SK-N-SH (cell line): ENCODE measurements around the gene PRKD2. TPM values are rescaled to one million over a fixed set of nuclear protein-coding genes. Genes with fewer than 3 reads are reported as not detected.

Source experiments
- CTCF ChIA-PET: fragments of 300-600, 350-600 bp; formaldehyde crosslinking; extraction: SDS; loops from one replicate; lab custom pipeline; 2021; lab: Yijun Ruan, JAX
- POLR2A ChIA-PET: fragments of 350-600 bp; sonication (Branson Sonifier 250); formaldehyde crosslinking; extraction: SDS; loops from one replicate; lab custom pipeline; 2020; ENCODE audit warnings: antibody characterized with exemption, inconsistent platforms; lab: Yijun Ruan, JAX
- DNase-seq: peaks from one replicate; pipeline ENCODE4 v3.0.0; 2012
- H2AFZ ChIP-seq: fragments of 200-600 bp; sonication (generic); 2 replicates; pipeline ENCODE4 v1.8.1; 2016; ENCODE audit warnings: antibody characterized with exemption, mild to moderate bottlenecking, low read depth
- H3F3A ChIP-seq: fragments of 200-600 bp; sonication (generic); replicated peaks from 2 replicates; pipeline ENCODE3; 2016; ENCODE audit warnings: antibody characterized with exemption, mild to moderate bottlenecking; ENCODE audit not compliant: insufficient read depth
- H3K27ac ChIP-seq, 2 experiments: fragments of 200-500 bp in 1 of 2; fragments of 200-600 bp in 1 of 2; sonication (Bioruptor generic) in 1 of 2; sonication (generic), shearing (Covaris generic) in 1 of 2; 2 replicates each; pipeline versions ENCODE4 v1.5.1 to v1.6.1; 2014 to 2016; ENCODE audit warnings: low read depth in 2 of 2, inconsistent platforms in 1 of 2, low read length in 1 of 2, mild to moderate bottlenecking in 1 of 2, mixed read lengths in 1 of 2
- H3K27me3 ChIP-seq: fragments of 200-600 bp; sonication (generic), shearing (Covaris generic); 2 replicates; pipeline ENCODE4 v1.6.1; 2016; ENCODE audit warnings: mixed run types; ENCODE audit not compliant: insufficient read depth
- H3K36me3 ChIP-seq, 2 experiments: fragments of 200-500 bp in 1 of 2; fragments of 200-600 bp in 1 of 2; sonication (Bioruptor generic) in 1 of 2; sonication (generic) in 1 of 2; replicated peaks in 1 of 2; 2 replicates each; pipeline versions ENCODE3 to v1.5.1; 2014 to 2016; ENCODE audit warnings: low read length in 1 of 2, mild to moderate bottlenecking in 1 of 2; ENCODE audit not compliant: insufficient read depth in 2 of 2, control insufficient read depth in 1 of 2
- H3K4me1 ChIP-seq, 2 experiments: fragments of 200-500 bp in 1 of 2; fragments of 200-600 bp in 1 of 2; sonication (Bioruptor generic) in 1 of 2; sonication (generic), shearing (Covaris generic) in 1 of 2; 2 replicates each; pipeline versions ENCODE4 v1.5.1 to v1.6.1; 2014 to 2016; ENCODE audit warnings: low read depth in 1 of 2, low read length in 1 of 2, mixed run types in 1 of 2; ENCODE audit not compliant: insufficient read depth in 2 of 2, control insufficient read depth in 1 of 2
- H3K4me2 ChIP-seq: fragments of 200-600 bp; sonication (generic), shearing (Covaris generic); 2 replicates; pipeline ENCODE4 v1.6.1; 2017; ENCODE audit warnings: mixed run types
- H3K4me3 ChIP-seq, 2 experiments: fragments of 200-500 bp in 1 of 2; fragments of 200-600 bp in 1 of 2; sonication (Bioruptor generic) in 1 of 2; sonication (generic), shearing (Covaris generic) in 1 of 2; 2 replicates each; pipeline versions ENCODE4 v1.5.1 to v1.8.1; 2014 to 2016; ENCODE audit warnings: low read depth in 2 of 2, inconsistent platforms in 1 of 2, low read length in 1 of 2, mild to moderate bottlenecking in 1 of 2, mixed read lengths in 1 of 2, moderate library complexity in 1 of 2
- H3K79me2 ChIP-seq: fragments of 200-600 bp; sonication (generic); 2 replicates; pipeline ENCODE4 v1.8.1; 2017; ENCODE audit warnings: mild to moderate bottlenecking; ENCODE audit not compliant: insufficient read depth
- H3K9ac ChIP-seq: fragments of 200-600 bp; sonication (generic); 2 replicates; pipeline ENCODE4 v1.6.1; 2017; ENCODE audit warnings: mixed run types
- H3K9me2 ChIP-seq: fragments of 200-600 bp; sonication (generic); 2 replicates; pipeline ENCODE4 v1.6.1; 2017; ENCODE audit warnings: mixed run types
- H3K9me3 ChIP-seq: fragments of 200-600 bp; sonication (generic); 2 replicates; pipeline ENCODE4 v1.6.1; 2017; ENCODE audit warnings: mixed run types, mild to moderate bottlenecking, moderate library complexity
- H4K20me1 ChIP-seq: fragments of 200-600 bp; sonication (generic); 2 replicates; pipeline ENCODE4 v1.6.1; 2017; ENCODE audit warnings: mild to moderate bottlenecking, mixed run types; ENCODE audit not compliant: insufficient read depth
- EP300 ChIP-seq, 2 experiments: IDR thresholded peaks; 2 replicates each; pipeline versions ENCODE4 v1.4.0 to v1.6.1; 2012; ENCODE audit warnings: borderline replicate concordance in 1 of 2, low read depth in 1 of 2, low read length in 1 of 2
- FOXJ3 ChIP-seq: sonication (generic); formaldehyde crosslinking; IDR thresholded peaks from 2 replicates; pipeline ENCODE4 v1.5.1; 2020; ENCODE audit warnings: mild to moderate bottlenecking, missing genetic modification reagents
- FOXM1 ChIP-seq: IDR thresholded peaks from 2 replicates; pipeline ENCODE4 v1.4.0; 2012; ENCODE audit warnings: low read depth, mild to moderate bottlenecking
- GATA2 ChIP-seq: sonication (generic); formaldehyde crosslinking; IDR thresholded peaks from 2 replicates; pipeline ENCODE4 v1.5.0; 2020; ENCODE audit warnings: mild to moderate bottlenecking, missing genetic modification reagents
- JUND ChIP-seq: IDR thresholded peaks from 2 replicates; pipeline ENCODE4 v1.4.0; 2012
- MXI1 ChIP-seq: IDR thresholded peaks from 2 replicates; pipeline ENCODE4 v1.6.1; 2012; ENCODE audit warnings: mild to moderate bottlenecking, low read depth, low read length, improper control_type of control experiment
- PBX3 ChIP-seq: IDR thresholded peaks from 2 replicates; pipeline ENCODE4; 2012
- RXRA ChIP-seq: IDR thresholded peaks from 2 replicates; pipeline ENCODE4 v1.4.0; 2012; ENCODE audit warnings: low read depth, mild to moderate bottlenecking, borderline replicate concordance
- SIN3A ChIP-seq: IDR thresholded peaks from 2 replicates; pipeline ENCODE4 v1.6.1; 2012; ENCODE audit warnings: low read depth, mild to moderate bottlenecking, low read length, moderate library complexity, borderline replicate concordance
- SMC3 ChIP-seq: IDR thresholded peaks from 2 replicates; pipeline ENCODE4 v1.6.1; 2012; ENCODE audit warnings: low read depth, low read length, improper control_type of control experiment
- TAF1 ChIP-seq: IDR thresholded peaks from 2 replicates; pipeline ENCODE4 v1.6.1; 2012; ENCODE audit warnings: low read depth, mild to moderate bottlenecking, low read length, moderate library complexity, borderline replicate concordance
- YY1 ChIP-seq: IDR thresholded peaks from 2 replicates; pipeline ENCODE4 v1.4.0; 2012; ENCODE audit warnings: low read depth, mild to moderate bottlenecking
- ZBTB33 ChIP-seq: IDR thresholded peaks from 2 replicates; pipeline ENCODE4 v1.4.0; 2012; ENCODE audit warnings: low read depth, borderline replicate concordance
- WGBS: methylation state at CpG from one replicate; pipeline ENCODE4 v1.1.6; 2017; ENCODE audit warnings: low lambda C conversion rate; 5-methylcytosine and 5-hydroxymethylcytosine counted together
- polyA plus RNA-seq, 3 experiments: library from polyadenylated mRNA; depleted of rRNA; stranded (reverse); fragments of >200 nt; gene quantifications; 2 replicates each; pipeline ENCODE4 v1.2.3, GENCODE V29; 2012

PRKD2 gene
- polyA plus RNA-seq, 1 of the 3 experiments (the other 2 are of a cell fraction) = 21.4 TPM

GRCh38 chr19:46644720-46645119, 72.2 kb downstream of the PRKD2 start:
- H3K27ac ChIP-seq = no peak overlapping the region
- H3K4me1 ChIP-seq = peaks cover 6 to 11% of the 10 kb centered on the region in 2 experiments; a peak in 2 of 4 replicates
- no peak for DNase-seq
- ChIA-PET CTCF (interaction anchor here (0.9 to 3.1 kb wide), 3 partner anchors 12 to 17 kb away, joined by 3 to 17 read pairs (median 3); partner anchors contain the start of gene DACT3), POLR2A (no interaction called here)
- WGBS = 64% methylated on average over 3 of the region's 3 CpGs
- TF ChIP-seq EP300 (IDR thresholded peaks at IDR 0.05; ENCODE audit: borderline replicate concordance in 1 of 2, low read depth in 1 of 2, low read length in 1 of 2) = no peak
- no peak for TF ChIP-seq SIN3A
- TF ChIP-seq RXRA = no peak
- no peak for TF ChIP-seq SMC3
- no peak for TF ChIP-seq GATA2
- H3K9ac ChIP-seq = no peak overlapping the region
- no peaks in the 10 kb centered on the region for H3K79me2 ChIP-seq
- no peak overlapping the region for H3K4me2 ChIP-seq
- no peaks in the 10 kb centered on the region for H3K9me2 ChIP-seq
- no peak overlapping the region for H2AFZ ChIP-seq
- no peaks in the 10 kb centered on the region for H3K9me3 ChIP-seq
- H3K27me3 ChIP-seq = no peaks in the 10 kb centered on the region
- H3F3A ChIP-seq = peaks cover 4% of the 10 kb centered on the region
- H3K4me3 ChIP-seq = no peak overlapping the region
- no peaks in the 10 kb centered on the region for H4K20me1 ChIP-seq
- peaks cover 5% of the 10 kb centered on the region in 2 experiments for H3K36me3 ChIP-seq

GRCh38 chr19:46640656-46641055, 76.3 kb downstream of the PRKD2 start:
- Histone ChIP-seq H3K4me2 (no peak overlapping the region), H3K4me3 (no peak overlapping the region), H3K36me3 (no peaks in the 10 kb centered on the region), H2AFZ (no peak overlapping the region), H3K4me1 (peaks cover 7 to 25% of the 10 kb centered on the region in 2 experiments; a peak in 2 of 4 replicates), H3K27ac (peak overlapping the region in 1 of 2 experiments; percentile 97; a peak in 2 of 4 replicates), H4K20me1 (no peaks in the 10 kb centered on the region), H3K9me2 (no peaks in the 10 kb centered on the region), H3K27me3 (no peaks in the 10 kb centered on the region), H3K9me3 (no peaks in the 10 kb centered on the region), H3K79me2 (no peaks in the 10 kb centered on the region), H3F3A (peaks cover 9% of the 10 kb centered on the region), H3K9ac (no peak overlapping the region)
- CTCF ChIA-PET = no interaction called here
- WGBS = 93% methylated on average over 2 of the region's 2 CpGs
- TF ChIP-seq FOXM1 (no peak), YY1 (no peak), PBX3 (no peak), GATA2 (no peak), TAF1 (no peak), SMC3 (no peak), JUND (no peak), FOXJ3 (CRISPR knock-in tag) (no peak), ZBTB33 (no peak), MXI1 (no peak)
- POLR2A ChIA-PET = interaction anchor here (0.9 to 1.8 kb wide), 3 partner anchors 10 to 104 kb away, joined by 3 to 9 read pairs (median 4); no protein-coding TSS in a partner anchor
- no peak for DNase-seq
